NB4 (cell line): ENCODE measurements around the gene KLC1.

Experiments
- MYC ChIP-seq: IDR thresholded peaks from 2 replicates; pipeline ENCODE4 v1.6.1; 2011; ENCODE audit warnings: low read depth, low read length
- POLR2A ChIP-seq: IDR thresholded peaks from 2 replicates; pipeline ENCODE4 v1.6.1; 2011; ENCODE audit warnings: mild to moderate bottlenecking; ENCODE audit not compliant: insufficient read length; ENCODE audit errors: extremely low read depth
- TF ChIP-seq, protein P1 (sequence below): IDR thresholded peaks from one replicate; pipeline ENCODE4 v1.5.1; 2012; ENCODE audit warnings: low read depth, low read length
- TF ChIP-seq, protein P2 (sequence below): IDR thresholded peaks from 2 replicates; pipeline ENCODE4 v1.6.1; 2011; ENCODE audit warnings: low read depth, low read length

DNA sequence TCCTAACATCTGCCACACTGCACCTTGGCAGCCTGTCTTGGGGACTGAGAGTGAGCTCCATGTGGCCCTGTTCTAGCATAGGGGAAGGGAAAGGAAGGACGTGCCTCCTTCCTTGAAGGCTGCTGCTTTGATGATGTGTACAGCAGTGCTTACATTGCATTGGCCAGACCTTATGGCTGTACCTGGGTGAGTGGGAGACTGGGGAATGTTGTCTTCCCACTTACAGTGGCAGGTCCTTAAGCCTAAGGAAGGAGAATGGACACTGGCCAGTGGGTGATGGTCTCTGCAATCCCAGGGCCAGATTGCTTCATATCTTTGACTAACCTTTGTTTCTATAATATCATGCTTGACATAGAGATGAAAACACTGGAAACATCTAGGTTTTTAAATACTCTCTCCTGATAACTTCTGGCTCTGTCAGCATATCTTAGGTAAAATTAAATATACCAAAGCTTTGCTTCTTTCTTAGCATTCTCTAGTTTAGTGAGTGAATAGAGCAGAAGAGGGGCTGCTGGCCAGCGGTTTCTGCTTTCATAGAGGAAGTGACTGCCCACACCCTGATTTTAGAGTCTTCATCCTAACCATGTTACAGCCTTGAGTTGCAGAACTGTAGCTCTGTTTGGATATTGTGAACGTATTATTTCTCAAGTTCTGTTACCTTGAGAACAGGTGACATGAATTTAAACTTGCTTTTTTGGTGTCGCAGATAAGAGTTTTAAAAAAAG, 27.2 kb downstream of the KLC1 start:
- TF ChIP-seq POLR2A: no peak
- TF ChIP-seq, protein P1, sequence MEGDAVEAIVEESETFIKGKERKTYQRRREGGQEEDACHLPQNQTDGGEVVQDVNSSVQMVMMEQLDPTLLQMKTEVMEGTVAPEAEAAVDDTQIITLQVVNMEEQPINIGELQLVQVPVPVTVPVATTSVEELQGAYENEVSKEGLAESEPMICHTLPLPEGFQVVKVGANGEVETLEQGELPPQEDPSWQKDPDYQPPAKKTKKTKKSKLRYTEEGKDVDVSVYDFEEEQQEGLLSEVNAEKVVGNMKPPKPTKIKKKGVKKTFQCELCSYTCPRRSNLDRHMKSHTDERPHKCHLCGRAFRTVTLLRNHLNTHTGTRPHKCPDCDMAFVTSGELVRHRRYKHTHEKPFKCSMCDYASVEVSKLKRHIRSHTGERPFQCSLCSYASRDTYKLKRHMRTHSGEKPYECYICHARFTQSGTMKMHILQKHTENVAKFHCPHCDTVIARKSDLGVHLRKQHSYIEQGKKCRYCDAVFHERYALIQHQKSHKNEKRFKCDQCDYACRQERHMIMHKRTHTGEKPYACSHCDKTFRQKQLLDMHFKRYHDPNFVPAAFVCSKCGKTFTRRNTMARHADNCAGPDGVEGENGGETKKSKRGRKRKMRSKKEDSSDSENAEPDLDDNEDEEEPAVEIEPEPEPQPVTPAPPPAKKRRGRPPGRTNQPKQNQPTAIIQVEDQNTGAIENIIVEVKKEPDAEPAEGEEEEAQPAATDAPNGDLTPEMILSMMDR: no peak
- TF ChIP-seq, protein P2, sequence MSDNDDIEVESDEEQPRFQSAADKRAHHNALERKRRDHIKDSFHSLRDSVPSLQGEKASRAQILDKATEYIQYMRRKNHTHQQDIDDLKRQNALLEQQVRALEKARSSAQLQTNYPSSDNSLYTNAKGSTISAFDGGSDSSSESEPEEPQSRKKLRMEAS: no peak
- TF ChIP-seq MYC: no peak
